Measurements from ENCODE around the gene BORA. TPM values are rescaled to one million over a fixed set of nuclear protein-coding genes. Genes with fewer than 3 reads are reported as not detected.

BORA gene
- total and polyA plus RNA-seq, 4 donors: 0.71 to 11.3 (median 1.4) TPM

DNA sequence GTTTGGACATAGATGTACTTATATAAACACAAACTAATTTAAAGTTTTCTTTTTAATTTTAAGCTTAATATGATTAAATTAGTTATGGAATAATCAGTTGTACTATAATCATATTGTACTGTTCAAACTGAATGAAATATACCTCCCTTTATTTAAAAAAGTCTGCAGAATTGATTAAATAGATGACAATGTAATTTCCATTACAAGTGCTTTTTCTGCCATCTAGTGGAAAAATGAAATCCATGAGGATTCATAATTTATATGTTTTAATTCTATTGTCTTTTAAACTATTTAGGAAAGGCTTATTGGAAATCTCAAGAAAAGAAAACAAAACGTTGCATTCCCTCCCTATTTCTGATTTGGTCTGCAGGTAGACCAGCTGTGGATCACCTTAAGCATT, 31.1 kb upstream of the BORA start:
- no peak for TF ChIP-seq EGR1 (IDR thresholded peaks at IDR 0.05; ENCODE audit: low read depth in 2 of 2)
- TF ChIP-seq JUND (IDR thresholded peaks at IDR 0.05): no peak
- no peak for TF ChIP-seq FOXA1 (IDR thresholded peaks at IDR 0.05)
- no peak for TF ChIP-seq TAF1 (conservative IDR thresholded peaks at IDR 0.05)
- TF ChIP-seq FOXA2 (IDR thresholded peaks at IDR 0.05): no peak
- peak; percentile 68 to 70 for TF ChIP-seq RAD21 (IDR thresholded peaks at IDR 0.05)
- TF ChIP-seq HNF4G (IDR thresholded peaks at IDR 0.05): no peak
- TF ChIP-seq, protein P1, sequence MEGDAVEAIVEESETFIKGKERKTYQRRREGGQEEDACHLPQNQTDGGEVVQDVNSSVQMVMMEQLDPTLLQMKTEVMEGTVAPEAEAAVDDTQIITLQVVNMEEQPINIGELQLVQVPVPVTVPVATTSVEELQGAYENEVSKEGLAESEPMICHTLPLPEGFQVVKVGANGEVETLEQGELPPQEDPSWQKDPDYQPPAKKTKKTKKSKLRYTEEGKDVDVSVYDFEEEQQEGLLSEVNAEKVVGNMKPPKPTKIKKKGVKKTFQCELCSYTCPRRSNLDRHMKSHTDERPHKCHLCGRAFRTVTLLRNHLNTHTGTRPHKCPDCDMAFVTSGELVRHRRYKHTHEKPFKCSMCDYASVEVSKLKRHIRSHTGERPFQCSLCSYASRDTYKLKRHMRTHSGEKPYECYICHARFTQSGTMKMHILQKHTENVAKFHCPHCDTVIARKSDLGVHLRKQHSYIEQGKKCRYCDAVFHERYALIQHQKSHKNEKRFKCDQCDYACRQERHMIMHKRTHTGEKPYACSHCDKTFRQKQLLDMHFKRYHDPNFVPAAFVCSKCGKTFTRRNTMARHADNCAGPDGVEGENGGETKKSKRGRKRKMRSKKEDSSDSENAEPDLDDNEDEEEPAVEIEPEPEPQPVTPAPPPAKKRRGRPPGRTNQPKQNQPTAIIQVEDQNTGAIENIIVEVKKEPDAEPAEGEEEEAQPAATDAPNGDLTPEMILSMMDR (IDR thresholded peaks at IDR 0.05; ENCODE audit: low read depth, low read length, missing input control): peak; percentile 19
- TF ChIP-seq MAX (IDR thresholded peaks at IDR 0.05): no peak
- no peak for TF ChIP-seq NR2F2 (IDR thresholded peaks at IDR 0.05)
- TF ChIP-seq GABPA (IDR thresholded peaks at IDR 0.05 in 1 of 2, conservative IDR thresholded peaks at IDR 0.05 in 1 of 2): no peak
- TF ChIP-seq, protein P2, sequence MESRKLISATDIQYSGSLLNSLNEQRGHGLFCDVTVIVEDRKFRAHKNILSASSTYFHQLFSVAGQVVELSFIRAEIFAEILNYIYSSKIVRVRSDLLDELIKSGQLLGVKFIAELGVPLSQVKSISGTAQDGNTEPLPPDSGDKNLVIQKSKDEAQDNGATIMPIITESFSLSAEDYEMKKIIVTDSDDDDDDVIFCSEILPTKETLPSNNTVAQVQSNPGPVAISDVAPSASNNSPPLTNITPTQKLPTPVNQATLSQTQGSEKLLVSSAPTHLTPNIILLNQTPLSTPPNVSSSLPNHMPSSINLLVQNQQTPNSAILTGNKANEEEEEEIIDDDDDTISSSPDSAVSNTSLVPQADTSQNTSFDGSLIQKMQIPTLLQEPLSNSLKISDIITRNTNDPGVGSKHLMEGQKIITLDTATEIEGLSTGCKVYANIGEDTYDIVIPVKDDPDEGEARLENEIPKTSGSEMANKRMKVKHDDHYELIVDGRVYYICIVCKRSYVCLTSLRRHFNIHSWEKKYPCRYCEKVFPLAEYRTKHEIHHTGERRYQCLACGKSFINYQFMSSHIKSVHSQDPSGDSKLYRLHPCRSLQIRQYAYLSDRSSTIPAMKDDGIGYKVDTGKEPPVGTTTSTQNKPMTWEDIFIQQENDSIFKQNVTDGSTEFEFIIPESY (IDR thresholded peaks at IDR 0.05): no peak
- TF ChIP-seq, protein P3, sequence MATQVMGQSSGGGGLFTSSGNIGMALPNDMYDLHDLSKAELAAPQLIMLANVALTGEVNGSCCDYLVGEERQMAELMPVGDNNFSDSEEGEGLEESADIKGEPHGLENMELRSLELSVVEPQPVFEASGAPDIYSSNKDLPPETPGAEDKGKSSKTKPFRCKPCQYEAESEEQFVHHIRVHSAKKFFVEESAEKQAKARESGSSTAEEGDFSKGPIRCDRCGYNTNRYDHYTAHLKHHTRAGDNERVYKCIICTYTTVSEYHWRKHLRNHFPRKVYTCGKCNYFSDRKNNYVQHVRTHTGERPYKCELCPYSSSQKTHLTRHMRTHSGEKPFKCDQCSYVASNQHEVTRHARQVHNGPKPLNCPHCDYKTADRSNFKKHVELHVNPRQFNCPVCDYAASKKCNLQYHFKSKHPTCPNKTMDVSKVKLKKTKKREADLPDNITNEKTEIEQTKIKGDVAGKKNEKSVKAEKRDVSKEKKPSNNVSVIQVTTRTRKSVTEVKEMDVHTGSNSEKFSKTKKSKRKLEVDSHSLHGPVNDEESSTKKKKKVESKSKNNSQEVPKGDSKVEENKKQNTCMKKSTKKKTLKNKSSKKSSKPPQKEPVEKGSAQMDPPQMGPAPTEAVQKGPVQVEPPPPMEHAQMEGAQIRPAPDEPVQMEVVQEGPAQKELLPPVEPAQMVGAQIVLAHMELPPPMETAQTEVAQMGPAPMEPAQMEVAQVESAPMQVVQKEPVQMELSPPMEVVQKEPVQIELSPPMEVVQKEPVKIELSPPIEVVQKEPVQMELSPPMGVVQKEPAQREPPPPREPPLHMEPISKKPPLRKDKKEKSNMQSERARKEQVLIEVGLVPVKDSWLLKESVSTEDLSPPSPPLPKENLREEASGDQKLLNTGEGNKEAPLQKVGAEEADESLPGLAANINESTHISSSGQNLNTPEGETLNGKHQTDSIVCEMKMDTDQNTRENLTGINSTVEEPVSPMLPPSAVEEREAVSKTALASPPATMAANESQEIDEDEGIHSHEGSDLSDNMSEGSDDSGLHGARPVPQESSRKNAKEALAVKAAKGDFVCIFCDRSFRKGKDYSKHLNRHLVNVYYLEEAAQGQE (IDR thresholded peaks at IDR 0.05): no peak
- TF ChIP-seq YY1 (IDR thresholded peaks at IDR 0.05): no peak
- no peak overlapping the region for H3K4me3 ChIP-seq (ENCODE audit: low read depth in 1 of 3, low read length in 3 of 3)

DNA sequence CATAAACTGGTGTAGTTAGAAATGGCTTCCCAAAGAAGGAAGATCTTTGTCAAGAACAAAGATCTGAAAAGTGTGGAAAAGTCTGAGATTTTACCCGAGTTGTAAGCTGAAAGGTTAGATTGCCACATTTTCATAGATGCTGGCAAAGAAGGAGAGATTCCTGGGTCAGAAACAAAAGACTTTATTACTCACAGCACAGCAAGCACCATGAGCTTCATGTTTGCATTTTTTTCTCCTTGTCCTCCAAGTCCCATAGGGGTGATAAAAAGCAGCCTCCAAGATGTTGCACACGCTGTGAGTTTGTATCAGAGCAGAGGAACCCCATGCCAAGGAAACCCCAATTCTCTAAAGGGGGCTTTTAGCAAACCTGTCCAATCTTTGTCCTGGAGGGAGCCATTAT, 29.6 kb upstream of the BORA start:
- Histone ChIP-seq H3K9me3 (ENCODE audit: control insufficient read depth in 4 of 4, low read length in 3 of 4) (no peaks in the 10 kb centered on the region), H3K27ac (ENCODE audit: low read depth in 1 of 2, low read length in 2 of 2) (no peak overlapping the region), H3K4me3 (ENCODE audit: low read depth in 1 of 3, low read length in 3 of 3) (no peak overlapping the region), H3K36me3 (ENCODE audit: control insufficient read depth in 4 of 4, insufficient read depth in 3 of 4, low read depth in 1 of 4, low read length in 3 of 4) (no peaks in the 10 kb centered on the region), H3K9ac (ENCODE audit: low read depth in 1 of 2, low read length in 2 of 2) (no peak overlapping the region), H3K27me3 (ENCODE audit: control insufficient read depth in 4 of 4, insufficient read depth in 4 of 4, low read length in 3 of 4) (no peaks in the 10 kb centered on the region), H3K4me1 (ENCODE audit: control insufficient read depth in 4 of 4, insufficient read depth in 4 of 4, low read length in 3 of 4) (no peaks in the 10 kb centered on the region)
- no peak for DNase-seq (ENCODE audit: low spot score)
- WGBS: 78% methylated on average over 2 of the region's 2 CpGs
- TF ChIP-seq HNF4A (conservative IDR thresholded peaks at IDR 0.05) (no peak), RAD21 (IDR thresholded peaks at IDR 0.05) (no peak), NR2F2 (IDR thresholded peaks at IDR 0.05) (no peak), HNF4G (IDR thresholded peaks at IDR 0.05) (no peak), GABPA (IDR thresholded peaks at IDR 0.05 in 1 of 2, conservative IDR thresholded peaks at IDR 0.05 in 1 of 2) (no peak), ATF3 (IDR thresholded peaks at IDR 0.05) (no peak), EGR1 (IDR thresholded peaks at IDR 0.05; ENCODE audit: low read depth in 2 of 2) (no peak), MAX (IDR thresholded peaks at IDR 0.05) (no peak), YY1 (IDR thresholded peaks at IDR 0.05) (no peak), FOXA2 (IDR thresholded peaks at IDR 0.05) (no peak), FOXA1 (IDR thresholded peaks at IDR 0.05) (no peak), SP1 (IDR thresholded peaks at IDR 0.05) (no peak), RXRA (IDR thresholded peaks at IDR 0.05) (no peak)
- TF ChIP-seq, protein P1 (IDR thresholded peaks at IDR 0.05; ENCODE audit: low read depth, low read length, missing input control): no peak
- TF ChIP-seq, protein P2 (IDR thresholded peaks at IDR 0.05): no peak

More for the DNA sequence above, 31.1 kb upstream of the BORA start:
- H3K36me3 ChIP-seq (ENCODE audit: control insufficient read depth in 4 of 4, insufficient read depth in 3 of 4, low read depth in 1 of 4, low read length in 3 of 4): no peaks in the 10 kb centered on the region
- no peak overlapping the region for H3K9ac ChIP-seq (ENCODE audit: low read depth in 1 of 2, low read length in 2 of 2)
- no peaks in the 10 kb centered on the region for H3K4me1 ChIP-seq (ENCODE audit: control insufficient read depth in 4 of 4, insufficient read depth in 4 of 4, low read length in 3 of 4)
- WGBS: 8% methylated on average over 1 of the region's 1 CpG
- no peaks in the 10 kb centered on the region for H3K9me3 ChIP-seq (ENCODE audit: control insufficient read depth in 4 of 4, low read length in 3 of 4)
- DNase-seq (ENCODE audit: low spot score): no peak
- no peaks in the 10 kb centered on the region for H3K27me3 ChIP-seq (ENCODE audit: control insufficient read depth in 4 of 4, insufficient read depth in 4 of 4, low read length in 3 of 4)
- no peak overlapping the region for H3K27ac ChIP-seq (ENCODE audit: low read depth in 1 of 2, low read length in 2 of 2)
